MG63 (cell line): ENCODE measurements around the gene RPS16. TPM values are rescaled to one million over a fixed set of nuclear protein-coding genes. Genes with fewer than 3 reads are reported as not detected.

Experiments used
- DNase-seq: peaks from one replicate; pipeline ENCODE4 v3.0.0-alpha.2; 2020
- H3K27me3 ChIP-seq: fragments of 250-450 bp; sonication (Bioruptor Pico); 2 replicates; pipeline ENCODE4 v1.5.1; 2020; ENCODE audit warnings: mild to moderate bottlenecking, moderate library complexity
- H3K36me3 ChIP-seq: fragments of 250-450 bp; sonication (Bioruptor Pico); 2 replicates; pipeline ENCODE4 v1.5.1; 2020; ENCODE audit warnings: mild to moderate bottlenecking, moderate library complexity
- H3K4me3 ChIP-seq: fragments of 250-450 bp; sonication (Bioruptor Pico); 2 replicates; pipeline ENCODE4 v1.5.1; 2020; ENCODE audit warnings: mild to moderate bottlenecking, moderate library complexity
- H3K9me3 ChIP-seq: fragments of 250-450 bp; sonication (Bioruptor Pico); 2 replicates; pipeline ENCODE4 v1.5.1; 2020; ENCODE audit warnings: mild to moderate bottlenecking, moderate library complexity
- total RNA-seq: library from RNA; depleted of rRNA; stranded (reverse); fragments of >200 nt; shearing (Covaris generic); gene quantifications from 2 replicates; pipeline ENCODE4 v1.2.3, GENCODE V29; 2014; ENCODE audit warnings: low replicate concordance

Gene RPS16
- total RNA-seq, 1 experiment from 2014 or later: 97.8 TPM

GRCh38 chr19:39405958-39406655, 29.6 kb downstream of the RPS16 start:
- Histone ChIP-seq H3K36me3 (peaks cover 21% of the 10 kb centered on the region), H3K4me3 (peak overlapping the region; percentile 88), H3K27me3 (no peaks in the 10 kb centered on the region), H3K9me3 (no peaks in the 10 kb centered on the region)
- no peak for DNase-seq

- Histone ChIP-seq H3K4me3 (no peak overlapping the region), H3K36me3 (peaks cover 21% of the 10 kb centered on the region), H3K27me3 (no peaks in the 10 kb centered on the region), H3K9me3 (no peaks in the 10 kb centered on the region)
- no peak for DNase-seq
These were observed 30.3 kb downstream of the RPS16 start for GRCh38 chr19:39405261-39405957.

GRCh38 chr19:39403331-39404312, 32.1 kb downstream of the RPS16 start:
- Histone ChIP-seq H3K36me3 (peaks cover 24% of the 10 kb centered on the region), H3K27me3 (no peaks in the 10 kb centered on the region), H3K4me3 (peak overlapping the region; percentile 42), H3K9me3 (no peaks in the 10 kb centered on the region)
- peak; percentile 100 for DNase-seq

- Histone ChIP-seq H3K36me3 (peaks cover 22% of the 10 kb centered on the region), H3K4me3 (peak overlapping the region; percentile 42), H3K9me3 (no peaks in the 10 kb centered on the region), H3K27me3 (no peaks in the 10 kb centered on the region)
- DNase-seq: peak; percentile 95
These were observed 33.1 kb downstream of the RPS16 start for GRCh38 chr19:39402346-39403300.

GRCh38 chr19:39401549-39402345, 34.0 kb downstream of the RPS16 start:
- Histone ChIP-seq H3K27me3 (no peaks in the 10 kb centered on the region), H3K4me3 (no peak overlapping the region), H3K9me3 (no peaks in the 10 kb centered on the region), H3K36me3 (peaks cover 22% of the 10 kb centered on the region)
- DNase-seq: no peak

GRCh38 chr19:39401070-39401548, 34.6 kb downstream of the RPS16 start:
- peaks cover 24% of the 10 kb centered on the region for H3K36me3 ChIP-seq

GRCh38 chr19:39400061-39400460, 35.7 kb downstream of the RPS16 start:
- Histone ChIP-seq H3K4me3 (no peak overlapping the region), H3K27me3 (no peaks in the 10 kb centered on the region), H3K36me3 (peaks cover 27% of the 10 kb centered on the region), H3K9me3 (no peaks in the 10 kb centered on the region)
- no peak for DNase-seq

More at GRCh38 chr19:39401070-39401548, 34.6 kb downstream of the RPS16 start:
- no peaks in the 10 kb centered on the region for H3K27me3 ChIP-seq
- H3K9me3 ChIP-seq: no peaks in the 10 kb centered on the region
- H3K4me3 ChIP-seq: no peak overlapping the region
- DNase-seq: no peak

- Histone ChIP-seq H3K27me3 (no peaks in the 10 kb centered on the region), H3K4me3 (no peak overlapping the region), H3K9me3 (no peaks in the 10 kb centered on the region), H3K36me3 (peaks cover 30% of the 10 kb centered on the region)
- no peak for DNase-seq
These were observed 36.1 kb downstream of the RPS16 start for GRCh38 chr19:39399668-39400050.

GRCh38 chr19:39398297-39398864, 37.4 kb downstream of the RPS16 start:
- Histone ChIP-seq H3K4me3 (no peak overlapping the region), H3K27me3 (no peaks in the 10 kb centered on the region), H3K36me3 (peaks cover 38% of the 10 kb centered on the region), H3K9me3 (no peaks in the 10 kb centered on the region)
- DNase-seq: peak; percentile 78

- no peak overlapping the region for H3K4me3 ChIP-seq
- no peaks in the 10 kb centered on the region for H3K9me3 ChIP-seq
- no peaks in the 10 kb centered on the region for H3K27me3 ChIP-seq
- H3K36me3 ChIP-seq: peaks cover 40% of the 10 kb centered on the region
- DNase-seq: peak; percentile 80
These were observed 38.1 kb downstream of the RPS16 start for GRCh38 chr19:39397360-39398296.

GRCh38 chr19:39390751-39391437, 44.9 kb downstream of the RPS16 start, which contains the start of the genes MED29 and PAF1:
MED29 (plus strand) TSS chr19:39391378; CDS start chr19:39391423, 45 bp downstream.
PAF1 (minus strand) TSS chr19:39391106; CDS start chr19:39390864, 242 bp downstream.
- Histone ChIP-seq H3K4me3 (peak within 1 kb of the TSS; percentile 98), H3K27me3 (no peaks in the 10 kb centered on the region), H3K9me3 (no peaks in the 10 kb centered on the region), H3K36me3 (peaks cover 52% of the 10 kb centered on the region)
- DNase-seq: peak; percentile 98

- Histone ChIP-seq H3K27me3 (no peaks in the 10 kb centered on the region), H3K36me3 (peaks cover 57% of the 10 kb centered on the region), H3K4me3 (peak overlapping the region; percentile 98), H3K9me3 (no peaks in the 10 kb centered on the region)
- DNase-seq: no peak
These were observed 45.3 kb downstream of the RPS16 start for GRCh38 chr19:39390451-39390750.

GRCh38 chr19:39389631-39390414, 45.9 kb downstream of the RPS16 start:
- DNase-seq: no peak
- H3K9me3 ChIP-seq: no peaks in the 10 kb centered on the region
- peaks cover 58% of the 10 kb centered on the region for H3K36me3 ChIP-seq
- H3K4me3 ChIP-seq: peak overlapping the region; percentile 98
- H3K27me3 ChIP-seq: no peaks in the 10 kb centered on the region
